Measurements from ENCODE around the gene SFXN5. TPM values are rescaled to one million over a fixed set of nuclear protein-coding genes. Genes with fewer than 3 reads are reported as not detected.

SFXN5 gene
- total and polyA plus RNA-seq, 2 of the 8 experiments (the other 6 are each of a cell fraction or from before 2014, with no cell fraction given) = 29.3 to 33.1 TPM

DNA sequence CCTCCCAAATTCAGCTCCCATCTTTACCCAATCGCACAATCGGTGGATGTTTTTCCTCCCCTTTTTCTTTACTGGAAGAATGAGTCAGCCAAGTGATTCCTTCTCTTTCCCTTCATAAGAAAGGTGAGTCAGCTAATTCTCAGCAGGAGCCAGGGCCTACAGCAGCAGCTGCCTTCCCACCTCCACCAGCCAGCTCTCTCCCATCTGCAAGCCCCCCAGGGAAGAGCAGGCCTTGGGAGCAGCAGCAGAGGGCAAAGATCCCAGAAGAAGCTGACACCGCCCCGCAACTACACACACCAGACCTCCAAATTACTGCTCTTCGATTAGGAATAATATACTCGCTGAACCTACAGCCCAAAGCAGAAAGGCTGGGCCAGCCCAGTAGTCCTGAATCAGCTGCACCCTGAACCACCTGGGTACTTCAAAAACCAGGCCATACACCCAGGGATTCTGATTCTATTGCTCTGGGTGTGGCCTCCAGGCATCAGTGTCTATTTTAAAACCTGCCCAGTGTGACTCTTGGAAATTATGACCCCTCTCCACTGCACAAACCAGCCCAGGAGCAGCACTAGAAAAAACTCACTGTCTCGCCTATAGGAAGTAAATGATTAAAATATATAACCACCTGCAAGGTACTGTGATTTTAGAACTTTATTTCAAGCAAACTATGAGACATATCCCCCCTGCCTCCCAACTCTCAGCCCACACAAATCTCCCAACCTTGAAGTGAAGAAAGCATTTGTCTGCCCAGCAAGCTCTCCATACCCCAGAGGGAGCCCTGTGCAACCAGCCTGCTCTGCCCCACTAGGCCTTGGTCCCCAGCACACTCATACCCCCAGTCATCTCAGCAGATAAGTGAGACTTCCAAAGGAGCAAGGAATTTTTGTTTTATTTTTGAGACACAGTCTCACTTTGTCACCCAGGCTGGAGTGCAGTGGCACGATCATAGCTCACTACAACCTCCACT lies 7.3 kb downstream of the SFXN5 start:
- H2AFZ ChIP-seq (ENCODE audit: low read length) = no peak overlapping the region
- no peak overlapping the region for H4K5ac ChIP-seq (ENCODE audit: insufficient read length, low read depth, low read length)
- DNase-seq (ENCODE audit: low read depth in 1 of 2, low spot score in 2 of 2) (peak in 1 of 2 experiments; percentile 63), FAIRE-seq (no peak)
- no peaks in the 10 kb centered on the region for H3K27me3 ChIP-seq (replicated peaks in 1 of 4; ENCODE audit: control insufficient read depth in 3 of 4, extremely low read depth in 1 of 4, insufficient read depth in 3 of 4, low read length in 3 of 4)
- no peak overlapping the region for H4K91ac ChIP-seq (replicated peaks; ENCODE audit: insufficient read length, low read length)
- H3K4me1 ChIP-seq (replicated peaks in 1 of 4; ENCODE audit: control insufficient read depth in 3 of 4, insufficient read depth in 4 of 4, low read length in 3 of 4) = peaks cover 6 to 13% (median 11%) of the 10 kb centered on the region in 4 experiments
- peak overlapping the region; percentile 4; the same call in 1 of the 2 replicates for H2BK15ac ChIP-seq (ENCODE audit: low read length)
- H4K20me1 ChIP-seq (replicated peaks in 1 of 2; ENCODE audit: control insufficient read depth in 1 of 2, insufficient read depth in 2 of 2, low read length in 2 of 2) = peaks cover 3 to 12% of the 10 kb centered on the region in 2 experiments
- H3K79me1 ChIP-seq (ENCODE audit: low read depth, low read length) = peaks cover 13% of the 10 kb centered on the region; the same call in 1 of the 2 replicates
- CTCF ChIA-PET (ENCODE audit: partially characterized antibody) = interaction anchor here (1.0 to 2.6 kb wide), 9 partner anchors 9 to 171 kb away, joined by 3 to 14 read pairs (median 5); no protein-coding TSS in a partner anchor
- peak overlapping the region; percentile 46; the same call in 1 of the 2 replicates for H3K27ac ChIP-seq (ENCODE audit: low read depth, low read length)
- H3K9me3 ChIP-seq (ENCODE audit: insufficient read depth in 2 of 2, low read depth in 1 of 2, low read length in 1 of 2) = no peaks in the 10 kb centered on the region
- no peak overlapping the region for H3K23ac ChIP-seq (ENCODE audit: insufficient read length)
- POLR2A ChIA-PET (ENCODE audit: partially characterized antibody) = interaction anchor here (0.7 to 1.8 kb wide), 2 partner anchors 10 to 130 kb away, joined by 3 to 5 read pairs; no protein-coding TSS in a partner anchor
- H3K9ac ChIP-seq (replicated peaks in 1 of 4; ENCODE audit: extremely low read depth in 1 of 4, low read depth in 3 of 4, low read length in 3 of 4) = no peak overlapping the region; a peak in 1 of 7 replicates
- H3K14ac ChIP-seq (ENCODE audit: insufficient read length) = no peak overlapping the region
- no peak overlapping the region for H4K8ac ChIP-seq (ENCODE audit: extremely low read depth, insufficient read depth, low read length)
- H3K18ac ChIP-seq (ENCODE audit: extremely low read depth, low read length) = no peak overlapping the region; the same call in 1 of the 2 replicates
- H3K56ac ChIP-seq (replicated peaks; ENCODE audit: insufficient read length, low read depth, low read length) = no peak overlapping the region
- H3K4me2 ChIP-seq (ENCODE audit: insufficient read depth in 1 of 2, low read depth in 2 of 2, low read length in 2 of 2) = peak overlapping the region; percentile 13 to 37; a peak in 3 of 4 replicates
- peaks cover 0 to 73% of the 10 kb centered on the region in 2 experiments; a peak in 2 of 4 replicates for H3K79me2 ChIP-seq (ENCODE audit: control insufficient read depth in 1 of 2, insufficient read depth in 2 of 2, low read length in 2 of 2)
- H2BK12ac ChIP-seq (ENCODE audit: low read depth, low read length) = no peak overlapping the region
- WGBS, 2 experiments (ENCODE audit: extremely low coverage in 1 of 2, insufficient coverage in 1 of 2, insufficient read length in 1 of 2, insufficient replicate concordance in 2 of 2, low coverage in 1 of 2, low lambda C conversion rate in 2 of 2, missing lambda C conversion rate in 1 of 2) = 62% methylated on average over 8 of the region's 8 CpGs; no CpG with 5 or more reads in 1 of the 2 experiments
- H3K36me3 ChIP-seq (ENCODE audit: control insufficient read depth in 2 of 4, insufficient read depth in 4 of 4, low read length in 3 of 4) = no peaks in the 10 kb centered on the region
- no peaks in the 10 kb centered on the region for H3K23me2 ChIP-seq (ENCODE audit: low read depth, low read length)
- H3K4ac ChIP-seq (replicated peaks; ENCODE audit: insufficient read length, low read depth, low read length) = no peak overlapping the region
- H2BK120ac ChIP-seq (replicated peaks; ENCODE audit: low read depth, low read length) = no peak overlapping the region
- H2BK20ac ChIP-seq (ENCODE audit: low read length) = no peak overlapping the region
- H2AK5ac ChIP-seq (ENCODE audit: low read depth, low read length) = no peak overlapping the region
- H3K4me3 ChIP-seq (ENCODE audit: extremely low read depth in 1 of 4, insufficient read depth in 2 of 4, low read depth in 3 of 4, low read length in 4 of 4) = peak overlapping the region in 1 of 4 experiments; percentile 9; a peak in 1 of 8 replicates
- peak overlapping the region; percentile 63; the same call in 1 of the 2 replicates for H2BK5ac ChIP-seq (ENCODE audit: low read depth, low read length)
- TF ChIP-seq CEBPB (IDR thresholded peaks at IDR 0.05; ENCODE audit: low read depth, low read length) = no peak
- TF ChIP-seq PHF8 (conservative IDR thresholded peaks at IDR 0.05; ENCODE audit: low read depth, low read length) = no peak
- TF ChIP-seq, protein P1, sequence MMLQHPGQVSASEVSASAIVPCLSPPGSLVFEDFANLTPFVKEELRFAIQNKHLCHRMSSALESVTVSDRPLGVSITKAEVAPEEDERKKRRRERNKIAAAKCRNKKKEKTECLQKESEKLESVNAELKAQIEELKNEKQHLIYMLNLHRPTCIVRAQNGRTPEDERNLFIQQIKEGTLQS (IDR thresholded peaks at IDR 0.05; ENCODE audit: insufficient read depth, low read depth, low read length) = no peak
- TF ChIP-seq SUZ12 (IDR thresholded peaks at IDR 0.05; ENCODE audit: low read length) = no peak
- TF ChIP-seq TEAD4 (IDR thresholded peaks at IDR 0.05; ENCODE audit: low read depth, low read length) = no peak
- peak; percentile 96 for TF ChIP-seq MAFK (IDR thresholded peaks at IDR 0.05; ENCODE audit: low read depth, low read length)
- TF ChIP-seq, protein P2, sequence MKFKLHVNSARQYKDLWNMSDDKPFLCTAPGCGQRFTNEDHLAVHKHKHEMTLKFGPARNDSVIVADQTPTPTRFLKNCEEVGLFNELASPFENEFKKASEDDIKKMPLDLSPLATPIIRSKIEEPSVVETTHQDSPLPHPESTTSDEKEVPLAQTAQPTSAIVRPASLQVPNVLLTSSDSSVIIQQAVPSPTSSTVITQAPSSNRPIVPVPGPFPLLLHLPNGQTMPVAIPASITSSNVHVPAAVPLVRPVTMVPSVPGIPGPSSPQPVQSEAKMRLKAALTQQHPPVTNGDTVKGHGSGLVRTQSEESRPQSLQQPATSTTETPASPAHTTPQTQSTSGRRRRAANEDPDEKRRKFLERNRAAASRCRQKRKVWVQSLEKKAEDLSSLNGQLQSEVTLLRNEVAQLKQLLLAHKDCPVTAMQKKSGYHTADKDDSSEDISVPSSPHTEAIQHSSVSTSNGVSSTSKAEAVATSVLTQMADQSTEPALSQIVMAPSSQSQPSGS (IDR thresholded peaks at IDR 0.05; ENCODE audit: low read length) = no peak
- peak; percentile 99 for TF ChIP-seq BACH1 (IDR thresholded peaks at IDR 0.05; ENCODE audit: low read length)
